ENCODE measurements around the gene OBI1.

DNA sequence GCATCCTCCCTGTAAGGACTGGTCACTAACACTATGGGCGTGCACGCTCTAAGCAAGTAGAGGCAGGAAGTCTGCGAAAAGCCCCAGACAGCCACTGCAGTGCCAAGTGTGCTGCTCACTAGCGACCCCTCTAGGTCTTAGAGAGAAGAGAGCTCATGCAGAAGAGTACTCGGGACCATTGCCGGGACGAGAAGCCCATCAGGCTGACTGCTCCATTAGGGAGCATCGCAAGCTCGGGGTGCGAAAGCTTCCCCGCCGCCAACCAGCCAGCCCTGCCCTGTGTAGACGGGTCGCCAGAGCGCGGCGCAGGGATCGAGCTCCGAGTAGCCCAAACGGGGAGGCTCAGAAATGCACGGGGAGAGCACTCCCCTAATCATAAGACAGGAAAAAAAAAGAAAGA is 72.2 kb downstream of the OBI1 start:
- TF ChIP-seq, protein P1, sequence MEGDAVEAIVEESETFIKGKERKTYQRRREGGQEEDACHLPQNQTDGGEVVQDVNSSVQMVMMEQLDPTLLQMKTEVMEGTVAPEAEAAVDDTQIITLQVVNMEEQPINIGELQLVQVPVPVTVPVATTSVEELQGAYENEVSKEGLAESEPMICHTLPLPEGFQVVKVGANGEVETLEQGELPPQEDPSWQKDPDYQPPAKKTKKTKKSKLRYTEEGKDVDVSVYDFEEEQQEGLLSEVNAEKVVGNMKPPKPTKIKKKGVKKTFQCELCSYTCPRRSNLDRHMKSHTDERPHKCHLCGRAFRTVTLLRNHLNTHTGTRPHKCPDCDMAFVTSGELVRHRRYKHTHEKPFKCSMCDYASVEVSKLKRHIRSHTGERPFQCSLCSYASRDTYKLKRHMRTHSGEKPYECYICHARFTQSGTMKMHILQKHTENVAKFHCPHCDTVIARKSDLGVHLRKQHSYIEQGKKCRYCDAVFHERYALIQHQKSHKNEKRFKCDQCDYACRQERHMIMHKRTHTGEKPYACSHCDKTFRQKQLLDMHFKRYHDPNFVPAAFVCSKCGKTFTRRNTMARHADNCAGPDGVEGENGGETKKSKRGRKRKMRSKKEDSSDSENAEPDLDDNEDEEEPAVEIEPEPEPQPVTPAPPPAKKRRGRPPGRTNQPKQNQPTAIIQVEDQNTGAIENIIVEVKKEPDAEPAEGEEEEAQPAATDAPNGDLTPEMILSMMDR (conservative IDR thresholded peaks at IDR 0.05 in 1 of 2, IDR thresholded peaks at IDR 0.05 in 1 of 2; ENCODE audit: low read depth in 1 of 2, low read length in 2 of 2), result peak; percentile 13 to 32
- TF ChIP-seq EZH2 (IDR thresholded peaks at IDR 0.05; ENCODE audit: low read length, missing control alignments), result no peak
